Measurements from ENCODE around the gene NPIPA1. TPM values are rescaled to one million over a fixed set of nuclear protein-coding genes. Genes with fewer than 3 reads are reported as not detected.
A peak's percentile ranks its signal among the peaks of the same experiment; 100 is the strongest.
"Not testable (repeated sequence)": the region's sequence is repeated elsewhere in the genome, so short reads cannot be mapped to it uniquely, and the experiment has no call there.

The NPIPA1 gene
- total and polyA plus RNA-seq, 2 of the 13 experiments (the other 11 are each of a cell fraction or from before 2014, with no cell fraction given): 75.9 to 183 TPM

DNA sequence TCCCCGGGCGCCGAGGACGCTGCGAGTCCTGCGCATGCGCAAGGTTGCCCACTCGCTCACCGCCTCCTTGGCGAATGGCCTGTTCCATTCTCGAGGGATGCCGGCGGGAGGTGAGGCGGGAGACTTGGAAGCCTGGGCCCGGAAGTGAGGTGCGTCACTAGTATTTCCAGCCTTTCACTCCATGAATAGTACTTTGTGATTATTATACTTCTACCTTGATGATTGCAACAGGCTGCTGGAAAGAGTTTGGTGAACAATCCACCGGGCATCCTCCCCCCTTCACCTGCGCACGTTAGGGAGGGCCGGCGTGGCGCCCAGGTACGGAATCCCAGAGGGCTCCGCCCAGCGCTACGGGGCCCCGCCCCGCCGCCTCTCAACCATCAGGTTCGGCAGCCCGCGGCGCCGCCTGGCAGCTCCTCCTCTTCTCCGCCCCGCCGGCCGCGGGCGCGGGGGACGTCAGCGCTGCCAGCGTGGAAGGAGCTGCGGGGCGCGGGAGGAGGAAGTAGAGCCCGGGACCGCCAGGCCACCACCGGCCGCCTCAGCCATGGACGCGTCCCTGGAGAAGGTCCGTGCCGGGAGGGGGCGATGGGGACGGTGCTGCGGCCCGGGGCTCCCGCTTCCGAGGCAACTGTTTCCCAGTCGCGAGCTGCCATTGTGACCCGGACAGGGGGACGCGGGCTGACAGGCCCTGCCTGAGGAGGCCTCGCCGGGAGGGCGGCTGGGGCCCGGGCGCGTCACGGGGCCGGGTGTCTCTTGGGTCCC lies 37.6 kb downstream of the NPIPA1 start, which contains the start of gene PDXDC1 (continued):
- TF ChIP-seq, protein P1, sequence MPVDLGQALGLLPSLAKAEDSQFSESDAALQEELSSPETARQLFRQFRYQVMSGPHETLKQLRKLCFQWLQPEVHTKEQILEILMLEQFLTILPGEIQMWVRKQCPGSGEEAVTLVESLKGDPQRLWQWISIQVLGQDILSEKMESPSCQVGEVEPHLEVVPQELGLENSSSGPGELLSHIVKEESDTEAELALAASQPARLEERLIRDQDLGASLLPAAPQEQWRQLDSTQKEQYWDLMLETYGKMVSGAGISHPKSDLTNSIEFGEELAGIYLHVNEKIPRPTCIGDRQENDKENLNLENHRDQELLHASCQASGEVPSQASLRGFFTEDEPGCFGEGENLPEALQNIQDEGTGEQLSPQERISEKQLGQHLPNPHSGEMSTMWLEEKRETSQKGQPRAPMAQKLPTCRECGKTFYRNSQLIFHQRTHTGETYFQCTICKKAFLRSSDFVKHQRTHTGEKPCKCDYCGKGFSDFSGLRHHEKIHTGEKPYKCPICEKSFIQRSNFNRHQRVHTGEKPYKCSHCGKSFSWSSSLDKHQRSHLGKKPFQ (CRISPR knock-in tag; IDR thresholded peaks at IDR 0.05; ENCODE audit: insufficient replicate concordance): peak; percentile 73
- TF ChIP-seq KDM5A (IDR thresholded peaks at IDR 0.05; ENCODE audit: borderline replicate concordance, low read length) (0 out of 2 replicates have a peak, but pooled peaks have one; percentile 16), ZNF781 (CRISPR knock-in tag; IDR thresholded peaks at IDR 0.05; ENCODE audit: borderline replicate concordance, not compliant biosample characterization) (peak; percentile 19), ZNF33B (CRISPR knock-in tag; IDR thresholded peaks at IDR 0.05) (0 out of 2 replicates have a peak, but pooled peaks have one; percentile 32), ZNF556 (CRISPR knock-in tag; IDR thresholded peaks at IDR 0.05; ENCODE audit: borderline replicate concordance) (peak; percentile 53; the same call in 1 of the 2 replicates), BHLHE40 (IDR thresholded peaks at IDR 0.05; ENCODE audit: low read length) (peak; percentile 90), HOXD1 (CRISPR knock-in tag; IDR thresholded peaks at IDR 0.05) (peak; percentile 83), KMT2B (CRISPR knock-in tag; IDR thresholded peaks at IDR 0.05) (peak; percentile 61; the same call in 1 of the 2 replicates), LCORL (CRISPR knock-in tag; IDR thresholded peaks at IDR 0.05) (peak; percentile 50; the same call in 1 of the 2 replicates), HIVEP1 (CRISPR knock-in tag; IDR thresholded peaks at IDR 0.05) (peak; percentile 87), DMAP1 (CRISPR knock-in tag; IDR thresholded peaks at IDR 0.05) (peak; percentile 96), ETV6 (CRISPR knock-in tag; conservative IDR thresholded peaks at IDR 0.05) (peak; percentile 78), FOXC1 (CRISPR knock-in tag; IDR thresholded peaks at IDR 0.05; ENCODE audit: borderline replicate concordance) (peak; percentile 80; the same call in 1 of the 2 replicates), ZNF441 (CRISPR knock-in tag; IDR thresholded peaks at IDR 0.05; ENCODE audit: borderline replicate concordance) (peak; percentile 71; the same call in 1 of the 2 replicates), ZNF564 (CRISPR knock-in tag; IDR thresholded peaks at IDR 0.05) (peak; percentile 61; the same call in 1 of the 2 replicates), HMG20B (CRISPR knock-in tag; conservative IDR thresholded peaks at IDR 0.05) (0 out of 2 replicates have a peak, but pooled peaks have one; percentile 8), HOXA9 (CRISPR knock-in tag; IDR thresholded peaks at IDR 0.05; ENCODE audit: borderline replicate concordance) (peak; percentile 81)
- TF ChIP-seq, protein P2, sequence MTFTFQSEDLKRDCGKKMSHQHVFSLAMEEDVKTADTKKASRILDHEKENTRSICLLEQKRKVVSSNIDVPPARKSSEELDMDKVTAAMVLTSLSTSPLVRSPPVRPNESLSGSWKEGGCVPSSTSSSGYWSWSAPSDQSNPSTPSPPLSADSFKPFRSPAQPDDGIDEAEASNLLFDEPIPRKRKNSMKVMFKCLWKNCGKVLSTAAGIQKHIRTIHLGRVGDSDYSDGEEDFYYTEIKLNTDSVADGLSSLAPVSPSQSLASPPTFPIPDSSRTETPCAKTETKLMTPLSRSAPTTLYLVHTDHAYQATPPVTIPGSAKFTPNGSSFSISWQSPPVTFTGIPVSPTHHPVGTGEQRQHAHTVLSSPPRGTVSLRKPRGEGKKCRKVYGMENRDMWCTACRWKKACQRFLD (CRISPR knock-in tag; IDR thresholded peaks at IDR 0.05; ENCODE audit: borderline replicate concordance): peak; percentile 91
- TF ChIP-seq, protein P3, sequence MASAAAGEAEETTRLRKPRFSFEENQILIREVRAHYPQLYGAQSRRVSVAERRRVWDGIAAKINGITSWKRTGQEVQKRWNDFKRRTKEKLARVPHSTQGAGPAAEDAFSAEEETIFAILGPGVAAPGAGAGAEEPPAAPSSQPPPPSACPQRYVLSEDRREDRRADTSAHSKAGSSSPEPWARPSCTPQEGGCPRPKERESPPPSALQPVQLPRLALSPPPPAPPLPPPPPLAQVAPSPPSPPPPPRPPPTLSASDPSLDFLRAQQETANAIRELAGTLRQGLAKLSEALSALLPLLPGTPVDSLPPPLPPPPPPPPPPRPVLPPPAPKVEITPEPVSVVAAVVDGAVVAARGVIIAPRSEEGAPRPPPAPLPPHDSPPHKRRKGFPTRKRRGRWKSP (CRISPR knock-in tag; IDR thresholded peaks at IDR 0.05): peak; percentile 83
- not testable (repeated sequence) for TF ChIP-seq LCORL (IDR thresholded peaks at IDR 0.05)
- TF ChIP-seq, protein P4, sequence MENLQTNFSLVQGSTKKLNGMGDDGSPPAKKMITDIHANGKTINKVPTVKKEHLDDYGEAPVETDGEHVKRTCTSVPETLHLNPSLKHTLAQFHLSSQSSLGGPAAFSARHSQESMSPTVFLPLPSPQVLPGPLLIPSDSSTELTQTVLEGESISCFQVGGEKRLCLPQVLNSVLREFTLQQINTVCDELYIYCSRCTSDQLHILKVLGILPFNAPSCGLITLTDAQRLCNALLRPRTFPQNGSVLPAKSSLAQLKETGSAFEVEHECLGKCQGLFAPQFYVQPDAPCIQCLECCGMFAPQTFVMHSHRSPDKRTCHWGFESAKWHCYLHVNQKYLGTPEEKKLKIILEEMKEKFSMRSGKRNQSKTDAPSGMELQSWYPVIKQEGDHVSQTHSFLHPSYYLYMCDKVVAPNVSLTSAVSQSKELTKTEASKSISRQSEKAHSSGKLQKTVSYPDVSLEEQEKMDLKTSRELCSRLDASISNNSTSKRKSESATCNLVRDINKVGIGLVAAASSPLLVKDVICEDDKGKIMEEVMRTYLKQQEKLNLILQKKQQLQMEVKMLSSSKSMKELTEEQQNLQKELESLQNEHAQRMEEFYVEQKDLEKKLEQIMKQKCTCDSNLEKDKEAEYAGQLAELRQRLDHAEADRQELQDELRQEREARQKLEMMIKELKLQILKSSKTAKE (CRISPR knock-in tag; IDR thresholded peaks at IDR 0.05; ENCODE audit: borderline replicate concordance): peak; percentile 63; the same call in 1 of the 2 replicates
- TF ChIP-seq, protein P5, sequence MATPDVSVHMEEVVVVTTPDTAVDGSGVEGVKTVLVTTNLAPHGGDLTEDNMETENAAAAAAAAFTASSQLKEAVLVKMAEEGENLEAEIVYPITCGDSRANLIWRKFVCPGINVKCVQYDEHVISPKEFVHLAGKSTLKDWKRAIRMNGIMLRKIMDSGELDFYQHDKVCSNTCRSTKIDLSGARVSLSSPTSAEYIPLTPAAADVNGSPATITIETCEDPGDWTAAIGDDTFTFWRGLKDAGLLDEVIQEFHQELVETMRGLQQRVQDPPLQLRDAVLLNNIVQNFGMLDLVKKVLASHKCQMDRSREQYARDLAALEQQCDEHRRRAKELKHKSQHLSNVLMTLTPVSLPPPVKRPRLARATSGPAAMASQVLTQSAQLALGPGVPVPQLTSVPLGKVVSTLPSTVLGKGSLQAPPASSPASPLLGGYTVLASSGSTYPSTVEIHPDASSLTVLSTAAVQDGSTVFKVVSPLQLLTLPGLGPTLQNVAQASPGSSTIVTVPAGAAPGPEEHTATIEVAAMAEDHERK (CRISPR knock-in tag; IDR thresholded peaks at IDR 0.05; ENCODE audit: low read depth): peak; percentile 79
